NT2/D1 (cell line): ENCODE data around the gene MFAP1.
"Not testable (repeated sequence)": the region's sequence is repeated elsewhere in the genome, so short reads cannot be mapped to it uniquely, and the experiment has no call there.

Source experiments
- DNase-seq: peaks from one replicate; pipeline ENCODE4 v3.0.0-alpha.2; 2011; ENCODE audit warnings: low read depth, low spot score
- H3K27me3 ChIP-seq: 2 replicates; pipeline ENCODE4 v1.6.0; 2011; ENCODE audit warnings: mild to moderate bottlenecking; ENCODE audit not compliant: insufficient read length, insufficient read depth
- H3K36me3 ChIP-seq: 2 replicates; pipeline ENCODE4 v1.6.1; 2011; ENCODE audit warnings: mild to moderate bottlenecking, low read length, mixed read lengths; ENCODE audit not compliant: insufficient read depth, insufficient read length
- H3K4me1 ChIP-seq: 2 replicates; pipeline ENCODE4 v1.5.1; 2011; ENCODE audit not compliant: insufficient read depth, insufficient read length
- H3K4me3 ChIP-seq: 2 replicates; pipeline ENCODE4 v1.5.1; 2011; ENCODE audit warnings: low read depth; ENCODE audit not compliant: insufficient read length
- H3K9ac ChIP-seq: 2 replicates; pipeline ENCODE4 v1.6.0; 2011; ENCODE audit warnings: low read depth; ENCODE audit not compliant: insufficient read length
- H3K9me3 ChIP-seq: 2 replicates; pipeline ENCODE4 v1.5.1; 2011; ENCODE audit warnings: mild to moderate bottlenecking, low read length; ENCODE audit not compliant: insufficient read depth
- SUZ12 ChIP-seq: IDR thresholded peaks from 2 replicates; pipeline ENCODE4 v1.6.1; 2011; ENCODE audit not compliant: insufficient read length, insufficient read depth; ENCODE audit errors: extremely low read depth
- YY1 ChIP-seq: IDR thresholded peaks from 2 replicates; pipeline ENCODE4 v1.6.1; 2011; ENCODE audit not compliant: insufficient read length, insufficient read depth
- ZNF274 ChIP-seq: IDR thresholded peaks from 2 replicates; pipeline ENCODE4 v1.6.1; 2011; ENCODE audit warnings: mild to moderate bottlenecking, low read depth, low read length

The MFAP1 gene

DNA sequence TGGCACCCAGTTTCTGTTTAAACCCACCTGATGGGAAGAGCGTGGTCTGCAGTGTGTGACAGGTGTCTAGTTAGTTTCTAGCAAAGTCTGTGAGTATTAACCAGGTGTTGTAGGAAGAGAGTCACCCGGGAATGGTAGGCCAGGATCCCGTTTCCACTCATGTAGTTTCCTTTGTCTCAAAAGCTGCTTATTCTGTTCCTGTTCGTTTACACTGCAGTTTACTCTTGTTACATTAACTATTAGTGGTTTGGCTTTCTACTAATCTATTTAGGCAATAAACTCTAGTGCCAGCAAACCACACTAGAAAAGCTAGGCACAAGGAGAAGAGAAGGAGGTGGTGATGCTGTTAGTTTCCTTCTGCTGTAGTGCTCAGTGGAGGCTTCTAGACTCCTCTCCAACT is 35.1 kb upstream of the MFAP1 start:
- Histone ChIP-seq H3K4me3 (no peak overlapping the region), H3K36me3 (peaks cover 26% of the 10 kb centered on the region), H3K9me3 (no peaks in the 10 kb centered on the region), H3K27me3 (no peaks in the 10 kb centered on the region), H3K9ac (no peak overlapping the region), H3K4me1 (no peaks in the 10 kb centered on the region)
- DNase-seq = no peak
- TF ChIP-seq SUZ12 = no peak
- no peak for TF ChIP-seq YY1
- no peak for TF ChIP-seq ZNF274

DNA sequence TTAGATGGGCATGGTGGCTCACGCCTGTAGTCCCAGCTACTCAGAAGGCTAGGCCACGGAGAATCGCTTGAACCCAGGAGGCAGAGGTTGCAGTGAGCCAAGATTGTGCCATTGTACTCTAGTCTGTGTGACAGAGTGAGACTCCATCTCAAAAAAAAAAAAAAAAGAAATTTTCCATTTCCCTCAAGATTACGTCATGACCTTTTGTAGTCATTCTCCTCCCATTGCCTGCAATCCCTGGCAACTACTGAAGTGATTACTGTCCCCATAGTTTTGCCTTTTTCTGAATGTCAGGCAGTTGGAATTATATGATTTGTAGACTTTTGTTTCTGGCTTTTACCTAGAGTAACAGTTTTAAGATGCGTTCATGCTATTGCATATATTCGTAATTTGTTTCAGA is 30.3 kb upstream of the MFAP1 start:
- H3K4me1 ChIP-seq = no peaks in the 10 kb centered on the region
- H3K36me3 ChIP-seq = peaks cover 26% of the 10 kb centered on the region
- H3K9ac ChIP-seq = no peak overlapping the region
- no peaks in the 10 kb centered on the region for H3K9me3 ChIP-seq
- no peak overlapping the region for H3K4me3 ChIP-seq
- DNase-seq = no peak
- H3K27me3 ChIP-seq = no peaks in the 10 kb centered on the region
- no peak for TF ChIP-seq SUZ12
- TF ChIP-seq YY1 = no peak
- TF ChIP-seq ZNF274 = no peak

DNA sequence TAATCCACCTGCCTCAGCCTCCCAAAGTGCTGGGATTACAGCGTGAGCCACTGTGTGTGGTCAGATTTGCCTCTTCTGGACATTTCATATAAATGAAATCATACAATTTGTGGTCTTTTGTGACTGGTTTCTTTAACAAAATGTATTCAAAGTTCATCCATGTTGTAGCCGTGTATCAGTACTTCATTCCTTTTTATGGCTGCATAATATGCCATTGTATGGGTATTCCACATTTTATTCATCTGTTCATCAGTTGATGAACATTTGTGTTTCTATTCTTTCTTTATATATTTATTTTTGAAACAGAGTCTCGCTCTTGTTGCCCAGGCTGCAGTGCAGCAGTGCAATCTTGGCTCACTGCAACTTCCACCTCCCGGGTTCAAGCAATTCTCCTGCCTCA is 28.1 kb upstream of the MFAP1 start:
- peaks cover 20% of the 10 kb centered on the region for H3K36me3 ChIP-seq
- H3K27me3 ChIP-seq = no peaks in the 10 kb centered on the region
- H3K9me3 ChIP-seq = no peaks in the 10 kb centered on the region
- H3K9ac ChIP-seq = no peak overlapping the region
- H3K4me1 ChIP-seq = no peaks in the 10 kb centered on the region
- H3K4me3 ChIP-seq = no peak overlapping the region
- TF ChIP-seq SUZ12 = no peak
- no peak for TF ChIP-seq ZNF274
- no peak for TF ChIP-seq YY1
- no peak for DNase-seq

DNA sequence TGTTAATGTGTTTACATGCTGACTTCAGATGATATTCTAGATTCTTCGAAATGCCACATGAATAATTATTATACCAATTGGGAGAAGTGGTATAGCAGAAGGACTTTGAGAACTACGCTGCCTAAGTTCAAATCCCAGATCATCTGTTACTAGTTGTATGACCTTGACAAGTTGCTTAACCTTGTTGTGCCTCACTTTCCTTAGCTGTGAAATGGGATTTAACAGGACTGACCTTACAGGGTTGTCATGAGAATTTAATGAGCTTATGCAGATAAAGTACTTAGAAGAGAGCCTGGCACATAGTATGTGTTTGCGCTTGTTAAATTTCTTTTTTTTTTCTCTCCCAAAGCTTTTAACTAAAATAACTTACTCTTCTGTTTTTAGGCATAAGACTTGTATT is 26.8 kb upstream of the MFAP1 start:
- Histone ChIP-seq H3K27me3 (no peaks in the 10 kb centered on the region), H3K4me3 (no peak overlapping the region), H3K36me3 (peaks cover 18% of the 10 kb centered on the region), H3K9ac (no peak overlapping the region), H3K4me1 (no peaks in the 10 kb centered on the region), H3K9me3 (no peaks in the 10 kb centered on the region)
- no peak for DNase-seq
- TF ChIP-seq SUZ12 (no peak), YY1 (no peak), ZNF274 (no peak)

DNA sequence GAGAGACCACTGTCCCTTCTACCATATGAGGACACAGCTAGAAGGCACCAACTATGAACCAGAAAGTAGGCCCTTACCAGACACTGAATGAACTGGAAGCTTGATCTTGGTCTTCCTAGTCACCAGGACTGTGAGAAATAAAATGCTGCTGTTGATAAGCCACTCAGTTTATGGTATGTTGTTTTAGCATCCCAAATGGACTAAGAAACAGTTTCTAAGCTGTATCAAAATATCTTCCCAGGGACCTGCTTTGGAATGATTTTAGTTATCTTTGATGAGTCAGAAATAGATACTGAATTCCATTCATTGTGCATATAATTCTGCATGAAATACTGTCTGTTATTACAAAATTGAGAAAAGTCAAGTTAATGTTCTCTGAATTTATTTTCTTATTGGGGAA is 20.9 kb upstream of the MFAP1 start:
- no peaks in the 10 kb centered on the region for H3K4me1 ChIP-seq
- DNase-seq = no peak
- no peaks in the 10 kb centered on the region for H3K9me3 ChIP-seq
- no peak for TF ChIP-seq ZNF274
- TF ChIP-seq SUZ12 = no peak
- TF ChIP-seq YY1 = no peak
- no peak overlapping the region for H3K4me3 ChIP-seq
- H3K27me3 ChIP-seq = no peaks in the 10 kb centered on the region
- no peak overlapping the region for H3K9ac ChIP-seq
- H3K36me3 ChIP-seq = peaks cover 14% of the 10 kb centered on the region

DNA sequence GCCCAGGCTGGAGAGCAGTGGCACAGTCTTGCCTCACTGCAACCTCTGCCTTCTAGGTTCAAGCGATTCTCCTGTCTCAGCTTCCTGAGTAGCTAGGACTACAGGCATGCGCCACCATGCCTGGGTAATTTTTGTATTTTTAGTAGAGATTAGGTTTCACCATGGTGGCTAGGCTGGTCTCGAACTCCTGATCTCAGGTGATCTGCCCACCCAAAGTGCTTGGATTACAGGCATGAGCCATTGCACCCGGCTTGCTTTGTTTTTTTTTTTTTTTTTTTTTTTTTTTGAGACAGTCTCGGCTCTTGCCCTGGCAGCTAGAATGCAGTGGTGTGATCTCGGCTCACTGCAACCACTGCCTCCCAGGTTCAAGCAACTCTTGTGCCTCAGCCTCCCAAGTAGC is 8.0 kb upstream of the MFAP1 start:
- DNase-seq, H3K27me3 ChIP-seq, H3K4me3 ChIP-seq, H3K9ac ChIP-seq, H3K36me3 ChIP-seq, H3K4me1 ChIP-seq, H3K9me3 ChIP-seq: not testable (repeated sequence)

DNA sequence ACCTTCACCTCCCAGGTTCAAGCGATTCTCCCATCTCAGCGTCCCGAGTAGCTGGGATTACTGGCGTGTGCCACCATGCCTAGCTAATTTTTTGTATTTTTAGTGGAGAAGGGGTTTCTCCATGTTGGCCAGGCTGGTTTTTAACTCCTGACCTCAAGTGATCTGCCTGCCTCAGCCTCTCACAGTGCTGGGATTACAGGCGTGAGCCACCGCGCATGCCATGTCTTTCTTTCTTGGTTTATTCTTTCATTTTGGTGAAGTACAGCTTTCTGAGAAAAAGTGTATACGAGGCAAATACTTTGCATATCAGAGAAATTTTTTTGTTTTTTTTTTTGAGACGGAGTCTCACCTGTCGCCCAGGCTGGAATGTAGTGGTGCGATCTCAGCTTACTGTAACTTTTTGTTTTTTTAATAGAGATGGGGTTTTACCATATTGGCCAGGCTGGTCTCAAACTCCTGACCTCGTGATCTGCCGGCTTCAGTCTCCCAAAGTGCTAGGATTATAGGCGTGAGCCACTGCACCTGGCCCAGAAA is 7.1 kb upstream of the MFAP1 start:
- H3K36me3 ChIP-seq, H3K9me3 ChIP-seq, H3K9ac ChIP-seq, H3K4me1 ChIP-seq, H3K27me3 ChIP-seq, H3K4me3 ChIP-seq, DNase-seq: not testable (repeated sequence)

DNA sequence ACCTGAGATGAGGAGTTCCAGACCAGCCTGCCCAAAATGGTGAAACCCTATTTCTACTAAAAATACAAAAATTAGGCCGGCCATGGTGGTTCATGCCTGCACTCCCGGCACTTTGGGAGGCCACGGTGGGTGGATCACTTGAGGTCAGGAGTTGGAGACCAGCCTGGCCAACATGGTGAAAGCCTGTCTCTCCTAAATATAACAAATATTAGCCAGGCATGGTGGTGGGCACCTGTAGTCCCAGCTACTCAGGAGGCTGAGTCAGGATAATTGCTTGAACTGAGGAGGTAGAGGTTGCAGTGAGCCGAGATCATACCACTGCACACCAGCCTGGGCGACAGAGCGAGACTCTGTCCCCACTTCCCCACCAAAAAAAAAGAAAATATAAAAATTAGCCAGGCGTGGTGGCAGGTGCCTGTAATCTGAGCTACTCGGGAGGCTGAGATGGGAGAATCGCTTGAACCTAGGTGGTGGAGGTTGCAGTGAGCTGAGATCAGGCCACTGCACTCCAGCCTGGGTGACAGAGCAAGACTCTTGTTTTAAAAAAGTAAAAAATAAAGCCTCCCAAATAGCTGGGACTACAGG is 6.3 kb upstream of the MFAP1 start:
- not testable (repeated sequence) for H3K4me1 ChIP-seq, DNase-seq, H3K9ac ChIP-seq

DNA sequence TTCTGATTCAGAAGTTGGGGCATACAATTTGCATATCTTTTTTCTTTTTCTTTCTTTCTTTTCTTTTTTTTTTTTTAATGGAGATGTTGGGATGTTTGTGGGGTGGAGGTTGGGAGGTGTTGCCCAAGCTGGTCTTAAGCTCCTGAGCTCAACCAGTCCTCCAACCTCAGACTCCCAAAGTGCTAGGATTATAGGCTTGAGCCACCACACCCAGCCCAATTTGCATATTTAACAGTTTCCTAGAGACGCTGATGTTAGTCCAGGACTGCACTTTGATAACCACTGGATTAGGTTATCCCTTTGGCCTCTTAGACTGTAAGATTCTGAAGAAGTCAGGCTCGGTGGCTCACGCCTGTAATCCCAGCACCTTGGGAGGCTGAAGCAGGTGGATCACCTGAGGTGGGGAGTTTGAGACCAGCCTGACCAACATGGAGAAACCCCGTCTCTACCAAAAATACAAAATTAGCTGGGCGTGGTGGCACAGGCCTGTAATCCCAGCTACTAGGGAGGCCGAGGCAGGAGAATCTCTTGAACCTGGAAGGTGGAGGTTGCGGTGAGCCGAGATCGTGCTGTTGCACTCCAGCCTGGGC is 5.6 kb upstream of the MFAP1 start:
- DNase-seq, H3K4me1 ChIP-seq, H3K4me3 ChIP-seq, H3K9me3 ChIP-seq, H3K9ac ChIP-seq, H3K27me3 ChIP-seq, H3K36me3 ChIP-seq: not testable (repeated sequence)

More for the DNA sequence above, 6.3 kb upstream of the MFAP1 start:
- not testable (repeated sequence) for H3K27me3 ChIP-seq, H3K36me3 ChIP-seq, H3K4me3 ChIP-seq, H3K9me3 ChIP-seq
